ENCODE data around the gene SIRPA.

DNA sequence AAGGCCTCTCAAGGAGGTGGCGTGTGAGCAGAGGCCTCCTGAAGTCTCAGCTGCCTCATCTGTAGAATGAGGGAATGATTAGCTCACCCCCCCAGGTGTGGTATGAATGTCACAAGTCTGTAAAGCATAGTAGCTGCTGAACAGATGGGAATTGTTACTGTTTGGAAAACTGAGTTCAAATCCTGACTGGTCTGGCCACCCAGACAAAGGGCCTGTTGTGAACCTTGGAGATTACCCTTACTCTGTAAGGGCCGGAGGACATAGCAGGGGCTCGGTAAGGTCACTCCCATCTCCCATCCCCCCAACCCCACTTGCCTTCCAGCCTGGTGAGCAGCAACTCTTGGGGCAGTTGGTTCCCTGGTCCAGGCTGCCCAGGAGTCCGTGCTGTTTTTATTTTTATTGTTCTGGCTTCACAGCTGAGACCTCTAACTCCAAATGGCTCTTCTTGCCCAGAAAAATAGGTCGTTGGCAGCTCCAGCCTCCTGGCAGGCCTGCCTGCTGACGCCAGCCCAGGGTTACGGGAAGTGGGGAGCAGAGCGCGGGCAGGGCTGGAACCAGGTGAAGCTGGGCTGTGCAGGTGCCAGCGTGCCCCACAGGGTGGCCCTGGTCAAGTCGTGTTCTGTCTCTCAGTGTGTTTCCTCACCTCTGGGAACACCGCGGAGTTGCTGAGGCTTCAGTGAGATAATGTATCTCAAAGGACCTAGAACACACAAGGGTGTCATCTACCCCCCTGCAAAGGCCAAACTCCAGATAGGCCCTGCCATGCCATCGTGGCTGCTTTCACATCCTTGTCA is 4.5 kb upstream of the SIRPA start:
- TF ChIP-seq, protein P1, sequence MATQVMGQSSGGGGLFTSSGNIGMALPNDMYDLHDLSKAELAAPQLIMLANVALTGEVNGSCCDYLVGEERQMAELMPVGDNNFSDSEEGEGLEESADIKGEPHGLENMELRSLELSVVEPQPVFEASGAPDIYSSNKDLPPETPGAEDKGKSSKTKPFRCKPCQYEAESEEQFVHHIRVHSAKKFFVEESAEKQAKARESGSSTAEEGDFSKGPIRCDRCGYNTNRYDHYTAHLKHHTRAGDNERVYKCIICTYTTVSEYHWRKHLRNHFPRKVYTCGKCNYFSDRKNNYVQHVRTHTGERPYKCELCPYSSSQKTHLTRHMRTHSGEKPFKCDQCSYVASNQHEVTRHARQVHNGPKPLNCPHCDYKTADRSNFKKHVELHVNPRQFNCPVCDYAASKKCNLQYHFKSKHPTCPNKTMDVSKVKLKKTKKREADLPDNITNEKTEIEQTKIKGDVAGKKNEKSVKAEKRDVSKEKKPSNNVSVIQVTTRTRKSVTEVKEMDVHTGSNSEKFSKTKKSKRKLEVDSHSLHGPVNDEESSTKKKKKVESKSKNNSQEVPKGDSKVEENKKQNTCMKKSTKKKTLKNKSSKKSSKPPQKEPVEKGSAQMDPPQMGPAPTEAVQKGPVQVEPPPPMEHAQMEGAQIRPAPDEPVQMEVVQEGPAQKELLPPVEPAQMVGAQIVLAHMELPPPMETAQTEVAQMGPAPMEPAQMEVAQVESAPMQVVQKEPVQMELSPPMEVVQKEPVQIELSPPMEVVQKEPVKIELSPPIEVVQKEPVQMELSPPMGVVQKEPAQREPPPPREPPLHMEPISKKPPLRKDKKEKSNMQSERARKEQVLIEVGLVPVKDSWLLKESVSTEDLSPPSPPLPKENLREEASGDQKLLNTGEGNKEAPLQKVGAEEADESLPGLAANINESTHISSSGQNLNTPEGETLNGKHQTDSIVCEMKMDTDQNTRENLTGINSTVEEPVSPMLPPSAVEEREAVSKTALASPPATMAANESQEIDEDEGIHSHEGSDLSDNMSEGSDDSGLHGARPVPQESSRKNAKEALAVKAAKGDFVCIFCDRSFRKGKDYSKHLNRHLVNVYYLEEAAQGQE (IDR thresholded peaks at IDR 0.05; ENCODE audit: insufficient read depth in 1 of 2, low read depth in 2 of 2, low read length in 2 of 2) = no peak
- TF ChIP-seq SIN3A (IDR thresholded peaks at IDR 0.05; ENCODE audit: borderline replicate concordance, insufficient read depth, low read length) (no peak), POLR2AphosphoS5 (IDR thresholded peaks at IDR 0.05; ENCODE audit: low read depth, low read length) (no peak), TAF1 (IDR thresholded peaks at IDR 0.05; ENCODE audit: borderline replicate concordance, insufficient read depth, low read length) (no peak), FOXP2 (optimal IDR thresholded peaks at IDR 0.05; ENCODE audit: borderline replicate concordance, extremely low read depth, extremely low read length, insufficient read depth) (no peak)

Data from PFSK-1 (cell line).